SU-DHL-6 (cell line): ENCODE data around the gene C21orf58.

ENCODE experiments used
- H2AFZ ChIP-seq: fragments of 200-600 bp; sonication (generic); 2 replicates; pipeline ENCODE4 v1.6.1; 2014; ENCODE audit warnings: low read depth, mild to moderate bottlenecking, moderate library complexity, mixed read lengths, antibody characterized with exemption, low read length; ENCODE audit not compliant: severe bottlenecking
- H3F3A ChIP-seq: fragments of 200-600 bp; shearing (Covaris generic); 2 replicates; pipeline ENCODE4 v1.6.0; 2016; ENCODE audit warnings: antibody characterized with exemption, mild to moderate bottlenecking; ENCODE audit not compliant: insufficient read depth
- H3K27ac ChIP-seq: fragments of 200-600 bp; sonication (generic); 2 replicates; pipeline ENCODE4 v1.5.1; 2016; ENCODE audit warnings: low read depth, mild to moderate bottlenecking, low read length, moderate library complexity, mixed read lengths
- H3K27me3 ChIP-seq: fragments of 200-600 bp; sonication (generic), shearing (Covaris generic); 2 replicates; pipeline ENCODE4 v1.6.0; 2014; ENCODE audit warnings: mild to moderate bottlenecking, low read length
- H3K36me3 ChIP-seq: fragments of 200-600 bp; sonication (generic); 2 replicates; pipeline ENCODE4 v1.6.1; 2014; ENCODE audit warnings: mild to moderate bottlenecking, low read length, mixed read lengths
- H3K4me2 ChIP-seq: fragments of 300-600, 200-600 bp; shearing (Covaris generic), sonication (generic); 2 replicates; pipeline ENCODE4 v1.6.0; 2014; ENCODE audit warnings: low read length, low read depth, mild to moderate bottlenecking; ENCODE audit not compliant: poor library complexity, severe bottlenecking
- H3K4me3 ChIP-seq: fragments of 200-600 bp; sonication (generic); 2 replicates; pipeline ENCODE4 v1.5.1; 2014; ENCODE audit warnings: antibody characterized with exemption, low read length, mild to moderate bottlenecking, mixed read lengths; ENCODE audit not compliant: insufficient read depth, poor library complexity, severe bottlenecking
- H3K79me2 ChIP-seq: fragments of 200-600 bp; sonication (generic); 2 replicates; pipeline ENCODE4 v1.6.1; 2014; ENCODE audit warnings: mild to moderate bottlenecking, low read length, moderate library complexity; ENCODE audit not compliant: insufficient read depth
- H3K9ac ChIP-seq: fragments of 200-600 bp; sonication (generic); 2 replicates; pipeline ENCODE4 v1.7.0; 2014; ENCODE audit warnings: mild to moderate bottlenecking, low read length
- H3K9me2 ChIP-seq: fragments of 200-600 bp; sonication (generic); replicated peaks from 2 replicates; pipeline ENCODE4 v1.6.1; 2014; ENCODE audit warnings: low read length; ENCODE audit not compliant: insufficient read depth
- H3K9me3 ChIP-seq: fragments of 200-600 bp; sonication (generic); 2 replicates; pipeline ENCODE4 v1.6.1; 2014; ENCODE audit warnings: low read length, mixed read lengths; ENCODE audit not compliant: insufficient read depth
- H4K20me1 ChIP-seq: fragments of 200-600 bp; sonication (generic); 2 replicates; pipeline ENCODE4 v1.6.1; 2014; ENCODE audit warnings: low read depth, mild to moderate bottlenecking, antibody characterized with exemption, low read length, moderate library complexity, mixed read lengths
- EZH2phosphoT487 ChIP-seq: fragments of 200-600 bp; sonication (generic), shearing (Covaris generic); conservative IDR thresholded peaks from 2 replicates; pipeline ENCODE4 v1.6.1; 2018; ENCODE audit warnings: mild to moderate bottlenecking, antibody characterized with exemption, low read length, moderate library complexity, mixed read lengths
- TF ChIP-seq, protein P1 (sequence below): fragments of 200-600 bp; sonication (generic); IDR thresholded peaks from one replicate; pipeline ENCODE4 v1.5.1; 2017; ENCODE audit warnings: antibody characterized with exemption, mild to moderate bottlenecking, low read length, moderate library complexity; ENCODE audit not compliant: insufficient read depth, poor library complexity, severe bottlenecking

Gene C21orf58

GRCh38 chr21:46340998-46341397, 17.3 kb upstream of the C21orf58 start:
- peaks cover 4% of the 10 kb centered on the region; the same call in 1 of the 2 replicates for H3F3A ChIP-seq
- H2AFZ ChIP-seq = no peak overlapping the region
- H3K27me3 ChIP-seq = no peaks in the 10 kb centered on the region
- no peak overlapping the region for H3K9ac ChIP-seq
- H3K4me3 ChIP-seq = no peak overlapping the region
- no peaks in the 10 kb centered on the region for H3K9me2 ChIP-seq
- no peak overlapping the region for H3K4me2 ChIP-seq
- no peaks in the 10 kb centered on the region for H4K20me1 ChIP-seq
- no peak overlapping the region for H3K27ac ChIP-seq
- no peaks in the 10 kb centered on the region for H3K9me3 ChIP-seq
- peaks cover 38% of the 10 kb centered on the region for H3K79me2 ChIP-seq
- peaks cover 2% of the 10 kb centered on the region; the same call in 1 of the 2 replicates for H3K36me3 ChIP-seq
- TF ChIP-seq, protein P1, sequence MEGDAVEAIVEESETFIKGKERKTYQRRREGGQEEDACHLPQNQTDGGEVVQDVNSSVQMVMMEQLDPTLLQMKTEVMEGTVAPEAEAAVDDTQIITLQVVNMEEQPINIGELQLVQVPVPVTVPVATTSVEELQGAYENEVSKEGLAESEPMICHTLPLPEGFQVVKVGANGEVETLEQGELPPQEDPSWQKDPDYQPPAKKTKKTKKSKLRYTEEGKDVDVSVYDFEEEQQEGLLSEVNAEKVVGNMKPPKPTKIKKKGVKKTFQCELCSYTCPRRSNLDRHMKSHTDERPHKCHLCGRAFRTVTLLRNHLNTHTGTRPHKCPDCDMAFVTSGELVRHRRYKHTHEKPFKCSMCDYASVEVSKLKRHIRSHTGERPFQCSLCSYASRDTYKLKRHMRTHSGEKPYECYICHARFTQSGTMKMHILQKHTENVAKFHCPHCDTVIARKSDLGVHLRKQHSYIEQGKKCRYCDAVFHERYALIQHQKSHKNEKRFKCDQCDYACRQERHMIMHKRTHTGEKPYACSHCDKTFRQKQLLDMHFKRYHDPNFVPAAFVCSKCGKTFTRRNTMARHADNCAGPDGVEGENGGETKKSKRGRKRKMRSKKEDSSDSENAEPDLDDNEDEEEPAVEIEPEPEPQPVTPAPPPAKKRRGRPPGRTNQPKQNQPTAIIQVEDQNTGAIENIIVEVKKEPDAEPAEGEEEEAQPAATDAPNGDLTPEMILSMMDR = no peak
- no peak for TF ChIP-seq EZH2phosphoT487

GRCh38 chr21:46336603-46337002, 12.9 kb upstream of the C21orf58 start:
- no peaks in the 10 kb centered on the region for H3K9me3 ChIP-seq
- peaks cover 7% of the 10 kb centered on the region; the same call in 1 of the 2 replicates for H3K36me3 ChIP-seq
- H3K79me2 ChIP-seq = peaks cover 20% of the 10 kb centered on the region
- no peak overlapping the region for H3K9ac ChIP-seq
- no peaks in the 10 kb centered on the region for H4K20me1 ChIP-seq
- H3K9me2 ChIP-seq = no peaks in the 10 kb centered on the region
- H2AFZ ChIP-seq = no peak overlapping the region
- TF ChIP-seq, protein P1 = no peak
- TF ChIP-seq EZH2phosphoT487 = no peak
- H3K4me3 ChIP-seq = no peak overlapping the region
- no peaks in the 10 kb centered on the region for H3F3A ChIP-seq
- no peak overlapping the region for H3K4me2 ChIP-seq
- no peaks in the 10 kb centered on the region for H3K27me3 ChIP-seq
- no peak overlapping the region for H3K27ac ChIP-seq

DNA sequence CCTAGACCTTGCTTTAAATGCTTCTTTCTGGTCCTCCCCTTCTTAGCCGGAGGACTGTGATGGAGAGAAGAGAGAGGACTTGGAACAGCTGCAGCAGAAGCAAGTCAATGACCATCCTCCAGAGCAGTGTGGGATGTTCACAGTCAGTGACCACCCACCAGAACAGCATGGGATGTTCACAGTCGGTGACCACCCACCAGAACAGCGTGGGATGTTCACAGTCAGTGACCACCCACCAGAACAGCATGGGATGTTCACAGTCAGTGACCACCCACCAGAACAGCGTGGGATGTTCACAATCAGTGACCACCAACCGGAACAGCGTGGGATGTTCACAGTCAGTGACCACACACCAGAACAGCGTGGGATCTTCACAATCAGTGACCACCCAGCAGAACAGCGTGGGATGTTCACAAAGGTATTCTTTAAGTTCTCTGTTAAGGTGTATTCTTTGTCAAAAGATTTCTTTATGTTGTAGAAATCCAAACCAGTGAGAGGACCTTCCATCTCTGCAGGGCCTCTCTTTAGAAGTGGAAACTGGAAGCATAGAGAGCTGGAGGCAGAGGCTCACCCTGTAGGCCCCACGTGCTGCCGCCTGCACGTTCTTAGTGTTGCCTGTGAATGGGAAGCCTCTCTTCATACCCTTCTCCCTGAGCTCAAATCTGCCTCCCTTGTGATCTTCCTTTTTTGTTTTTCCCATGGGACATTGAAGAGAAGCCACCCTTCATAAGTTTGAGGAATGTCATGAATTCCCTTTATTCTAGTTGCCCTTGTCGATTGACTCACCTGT, 10.9 kb upstream of the C21orf58 start:
- Histone ChIP-seq H2AFZ (no peak overlapping the region), H3K27me3 (no peaks in the 10 kb centered on the region), H4K20me1 (0 out of 2 replicates have a peak, but pooled peaks cover 4% of the 10 kb centered on the region), H3K9me2 (no peaks in the 10 kb centered on the region), H3K4me2 (no peak overlapping the region), H3K79me2 (peaks cover 34% of the 10 kb centered on the region), H3K27ac (no peak overlapping the region), H3K9ac (no peak overlapping the region), H3K4me3 (no peak overlapping the region), H3F3A (no peaks in the 10 kb centered on the region), H3K9me3 (no peaks in the 10 kb centered on the region), H3K36me3 (peaks cover 16% of the 10 kb centered on the region; the same call in 1 of the 2 replicates)
- TF ChIP-seq, protein P1 = no peak
- TF ChIP-seq EZH2phosphoT487 = no peak
